ENCODE results near the gene COL5A1.

- no peak for TF ChIP-seq CTCF (IDR thresholded peaks at IDR 0.05; ENCODE audit: low read depth, low read length)
- no peak for TF ChIP-seq EZH2phosphoT487 (IDR thresholded peaks at IDR 0.05; ENCODE audit: low read depth)
These were observed 239.7 kb downstream of the COL5A1 start for GRCh38 chr9:134881313-134881670.
